Tibial nerve (tissue), 4 donors: Measurements from ENCODE around the gene ST6GALNAC3.

Source experiments
- EP300 ChIP-seq, 2 donors: sonication (generic); formaldehyde crosslinking; IDR thresholded peaks; one replicate each; pipeline ENCODE4 v1.6.1; 2017; ENCODE audit warnings: antibody characterized with exemption in 2 of 2, mild to moderate bottlenecking in 1 of 2
- TF ChIP-seq, protein P1 (sequence below), 5 experiments: fragments of 200-600 bp in 3 of 5; fragments of 450-650 bp in 2 of 5; sonication (generic) in 3 of 5; IDR thresholded peaks; one replicate each; pipeline ENCODE4 v1.5.1; 2016 to 2019; ENCODE audit warnings: antibody characterized with exemption in 5 of 5, mild to moderate bottlenecking in 3 of 5, moderate library complexity in 2 of 5

DNA sequence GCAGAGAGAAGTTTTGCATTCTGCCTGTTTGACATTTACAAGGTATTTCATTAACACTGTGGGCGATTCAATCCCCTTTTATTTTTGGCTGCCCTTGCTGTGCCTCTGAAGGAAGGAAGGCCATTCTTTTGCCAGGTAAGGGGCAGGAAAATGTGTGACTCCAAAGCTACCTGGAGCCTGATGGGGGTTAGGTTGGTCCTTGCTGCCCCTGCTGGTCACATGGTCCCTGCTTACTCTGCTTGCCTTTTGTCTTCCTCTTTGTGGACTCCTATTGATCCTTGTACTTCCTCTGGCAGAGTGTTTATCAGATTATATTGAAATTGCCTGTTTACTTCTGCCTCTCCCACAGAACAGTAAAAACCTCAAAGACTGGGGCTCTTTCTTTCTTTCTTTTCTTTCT lies 65.7 kb downstream of the ST6GALNAC3 start:
- TF ChIP-seq, protein P1, sequence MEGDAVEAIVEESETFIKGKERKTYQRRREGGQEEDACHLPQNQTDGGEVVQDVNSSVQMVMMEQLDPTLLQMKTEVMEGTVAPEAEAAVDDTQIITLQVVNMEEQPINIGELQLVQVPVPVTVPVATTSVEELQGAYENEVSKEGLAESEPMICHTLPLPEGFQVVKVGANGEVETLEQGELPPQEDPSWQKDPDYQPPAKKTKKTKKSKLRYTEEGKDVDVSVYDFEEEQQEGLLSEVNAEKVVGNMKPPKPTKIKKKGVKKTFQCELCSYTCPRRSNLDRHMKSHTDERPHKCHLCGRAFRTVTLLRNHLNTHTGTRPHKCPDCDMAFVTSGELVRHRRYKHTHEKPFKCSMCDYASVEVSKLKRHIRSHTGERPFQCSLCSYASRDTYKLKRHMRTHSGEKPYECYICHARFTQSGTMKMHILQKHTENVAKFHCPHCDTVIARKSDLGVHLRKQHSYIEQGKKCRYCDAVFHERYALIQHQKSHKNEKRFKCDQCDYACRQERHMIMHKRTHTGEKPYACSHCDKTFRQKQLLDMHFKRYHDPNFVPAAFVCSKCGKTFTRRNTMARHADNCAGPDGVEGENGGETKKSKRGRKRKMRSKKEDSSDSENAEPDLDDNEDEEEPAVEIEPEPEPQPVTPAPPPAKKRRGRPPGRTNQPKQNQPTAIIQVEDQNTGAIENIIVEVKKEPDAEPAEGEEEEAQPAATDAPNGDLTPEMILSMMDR (IDR thresholded peaks at IDR 0.05): peak in 1 of 5 experiments; percentile 5
- TF ChIP-seq EP300 (IDR thresholded peaks at IDR 0.05): no peak
